Keratinocyte (primary cell): ENCODE measurements around the gene CHD2. TPM values are rescaled to one million over a fixed set of nuclear protein-coding genes. Genes with fewer than 3 reads are reported as not detected.

Experiments used
- DNase-seq: peaks from one replicate; pipeline ENCODE4 v3.0.0-alpha.2; 2011; ENCODE audit warnings: low read depth, missing footprints, low spot score
- FAIRE-seq: peaks from 2 replicates; lab custom pipeline; 2011; peaks lifted over from hg19 to GRCh38; lab: Jason Lieb, UNC
- H2AFZ ChIP-seq: 2 replicates; pipeline ENCODE4 v1.6.0; 2012; ENCODE audit warnings: low read length, control low read depth, inconsistent platforms; ENCODE audit not compliant: control insufficient read depth
- H3K27ac ChIP-seq: 2 replicates; pipeline ENCODE4 v1.5.1; 2011; ENCODE audit warnings: low read length; ENCODE audit not compliant: control insufficient read depth, insufficient read depth
- H3K27me3 ChIP-seq: 3 replicates; pipeline ENCODE4 v1.6.0; 2011; ENCODE audit warnings: low read length; ENCODE audit not compliant: control insufficient read depth, insufficient read depth; ENCODE audit errors: extremely low read depth
- H3K36me3 ChIP-seq, 2 experiments: 2 replicates in 1 of 2; 3 replicates in 1 of 2; pipeline ENCODE4 v1.5.1; 2011; ENCODE audit warnings: low read length in 2 of 2, mild to moderate bottlenecking in 1 of 2; ENCODE audit not compliant: control insufficient read depth in 2 of 2, insufficient read depth in 2 of 2; ENCODE audit errors: extremely low read depth in 1 of 2
- H3K4me1 ChIP-seq: 3 replicates; pipeline ENCODE4 v1.5.1; 2011; ENCODE audit warnings: low read length; ENCODE audit not compliant: control insufficient read depth, insufficient read depth; ENCODE audit errors: extremely low read depth
- H3K4me2 ChIP-seq: 3 replicates; pipeline ENCODE4 v1.6.0; 2011; ENCODE audit warnings: low read depth, low read length; ENCODE audit not compliant: control insufficient read depth, insufficient read depth; ENCODE audit errors: extremely low read depth
- H3K4me3 ChIP-seq, 3 experiments: fragments of 200-600 bp in 1 of 3; sonication (generic) in 1 of 3; 2 replicates in 2 of 3; 3 replicates in 1 of 3; pipeline ENCODE4 v1.5.1; 2011 to 2016; ENCODE audit warnings: low read length in 3 of 3, mild to moderate bottlenecking in 3 of 3, control low read depth in 2 of 3, inconsistent platforms in 1 of 3, low read depth in 1 of 3, mixed read lengths in 1 of 3, mixed run types in 1 of 3, moderate library complexity in 1 of 3; ENCODE audit not compliant: control insufficient read depth in 2 of 3, insufficient read depth in 2 of 3; ENCODE audit errors: extremely low read depth in 1 of 3
- H3K79me2 ChIP-seq: 2 replicates; pipeline ENCODE4 v1.6.0; 2012; ENCODE audit warnings: low read length; ENCODE audit not compliant: control insufficient read depth, insufficient read depth
- H3K9ac ChIP-seq: 3 replicates; pipeline ENCODE4 v1.6.0; 2011; ENCODE audit warnings: low read length; ENCODE audit not compliant: control insufficient read depth, insufficient read depth; ENCODE audit errors: extremely low read depth
- H3K9me1 ChIP-seq: 3 replicates; pipeline ENCODE4 v1.6.0; 2011; ENCODE audit warnings: low read length; ENCODE audit not compliant: control insufficient read depth, insufficient read depth; ENCODE audit errors: extremely low read depth
- H3K9me3 ChIP-seq: 2 replicates; pipeline ENCODE4 v1.5.1; 2012; ENCODE audit warnings: low read depth, low read length; ENCODE audit not compliant: control insufficient read depth
- H4K20me1 ChIP-seq: 3 replicates; pipeline ENCODE4 v1.6.0; 2011; ENCODE audit warnings: low read length; ENCODE audit not compliant: control insufficient read depth, insufficient read depth; ENCODE audit errors: extremely low read depth
- EZH2 ChIP-seq: IDR thresholded peaks from one replicate; pipeline ENCODE4 v1.6.1; 2012; ENCODE audit warnings: inconsistent platforms, mild to moderate bottlenecking, low read length, moderate library complexity
- dilution Hi-C: fragments of 300-500 bp; cut with MboI; formaldehyde crosslinking; loops from one replicate; pipeline ENCODE4 v1.7.0; 2020; ENCODE audit warnings: low sequenced_read_pairs; ENCODE audit not compliant: extremely low pct_ligation_motif_present
- polyA plus RNA-seq, 5 experiments: library from polyadenylated mRNA; depleted of rRNA in 3 of 5; stranded (reverse) in 3 of 5; stranded (forward) in 1 of 5; unstranded in 1 of 5; fragments of >200 nt; gene quantifications; 1 replicate in 1 of 5; 2 replicates in 3 of 5; 3 replicates in 1 of 5; pipeline versions ENCODE4 v1.2.1 to v1.2.3, GENCODE V29; 2011 to 2012; ENCODE audit warnings: missing spikeins in 2 of 5, low read depth in 1 of 5, low replicate concordance in 1 of 5
- TF ChIP-seq, protein P1 (sequence below), 3 experiments: IDR thresholded peaks in 1 of 3; conservative IDR thresholded peaks in 1 of 3; optimal IDR thresholded peaks in 1 of 3; 2 replicates in 2 of 3; 3 replicates in 1 of 3; pipeline versions ENCODE3 to v1.5.1; 2011; ENCODE audit warnings: low read length in 3 of 3, mild to moderate bottlenecking in 3 of 3, moderate library complexity in 2 of 3, control low read depth in 1 of 3, inconsistent platforms in 1 of 3; ENCODE audit not compliant: insufficient read depth in 2 of 3; ENCODE audit errors: extremely low read depth in 1 of 3

The CHD2 gene
- polyA plus RNA-seq, 1 donor (not counting 4 experiments of a cell fraction or from before 2014, with no cell fraction given) = 62.0 TPM

- Histone ChIP-seq H3K27ac (no peak overlapping the region), H3K79me2 (no peaks in the 10 kb centered on the region), H3K4me2 (no peak overlapping the region), H3K4me1 (peaks cover 3% of the 10 kb centered on the region), H3K27me3 (no peaks in the 10 kb centered on the region), H2AFZ (no peak overlapping the region), H3K9me3 (no peaks in the 10 kb centered on the region), H3K9me1 (no peaks in the 10 kb centered on the region), H3K36me3 (no peaks in the 10 kb centered on the region), H3K9ac (no peak overlapping the region), H3K4me3 (no peak overlapping the region), H4K20me1 (no peaks in the 10 kb centered on the region)
- no peak for TF ChIP-seq EZH2
- TF ChIP-seq, protein P1, sequence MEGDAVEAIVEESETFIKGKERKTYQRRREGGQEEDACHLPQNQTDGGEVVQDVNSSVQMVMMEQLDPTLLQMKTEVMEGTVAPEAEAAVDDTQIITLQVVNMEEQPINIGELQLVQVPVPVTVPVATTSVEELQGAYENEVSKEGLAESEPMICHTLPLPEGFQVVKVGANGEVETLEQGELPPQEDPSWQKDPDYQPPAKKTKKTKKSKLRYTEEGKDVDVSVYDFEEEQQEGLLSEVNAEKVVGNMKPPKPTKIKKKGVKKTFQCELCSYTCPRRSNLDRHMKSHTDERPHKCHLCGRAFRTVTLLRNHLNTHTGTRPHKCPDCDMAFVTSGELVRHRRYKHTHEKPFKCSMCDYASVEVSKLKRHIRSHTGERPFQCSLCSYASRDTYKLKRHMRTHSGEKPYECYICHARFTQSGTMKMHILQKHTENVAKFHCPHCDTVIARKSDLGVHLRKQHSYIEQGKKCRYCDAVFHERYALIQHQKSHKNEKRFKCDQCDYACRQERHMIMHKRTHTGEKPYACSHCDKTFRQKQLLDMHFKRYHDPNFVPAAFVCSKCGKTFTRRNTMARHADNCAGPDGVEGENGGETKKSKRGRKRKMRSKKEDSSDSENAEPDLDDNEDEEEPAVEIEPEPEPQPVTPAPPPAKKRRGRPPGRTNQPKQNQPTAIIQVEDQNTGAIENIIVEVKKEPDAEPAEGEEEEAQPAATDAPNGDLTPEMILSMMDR (optimal IDR thresholded peaks at IDR 0.05 in 1 of 3, IDR thresholded peaks at IDR 0.05 in 1 of 3, conservative IDR thresholded peaks at IDR 0.05 in 1 of 3; ENCODE audit: extremely low read depth in 1 of 3, insufficient read depth in 2 of 3, low read length in 3 of 3) = no peak
- dilution Hi-C loops = no loop called here
- no peak for FAIRE-seq
- no peak for DNase-seq
These were observed 156.7 kb downstream of the CHD2 start for GRCh38 chr15:93056836-93057235.

GRCh38 chr15:93057618-93058017 lies 157.5 kb downstream of the CHD2 start:
- Histone ChIP-seq H3K4me1 (peaks cover 7% of the 10 kb centered on the region), H3K9me1 (no peaks in the 10 kb centered on the region), H3K9me3 (no peaks in the 10 kb centered on the region), H3K4me2 (no peak overlapping the region), H3K27ac (no peak overlapping the region), H3K36me3 (no peaks in the 10 kb centered on the region), H4K20me1 (no peaks in the 10 kb centered on the region), H3K9ac (no peak overlapping the region), H3K4me3 (no peak overlapping the region), H3K27me3 (no peaks in the 10 kb centered on the region), H3K79me2 (no peaks in the 10 kb centered on the region), H2AFZ (no peak overlapping the region)
- no peak for TF ChIP-seq EZH2
- TF ChIP-seq, protein P1 (optimal IDR thresholded peaks at IDR 0.05 in 1 of 3, IDR thresholded peaks at IDR 0.05 in 1 of 3, conservative IDR thresholded peaks at IDR 0.05 in 1 of 3; ENCODE audit: extremely low read depth in 1 of 3, insufficient read depth in 2 of 3, low read length in 3 of 3) = no peak
- dilution Hi-C loops = no loop called here
- no peak for FAIRE-seq
- no peak for DNase-seq
